NT2/D1 (cell line): Measurements from ENCODE around the gene RPL38.

Experiments
- DNase-seq: peaks from one replicate; pipeline ENCODE4 v3.0.0-alpha.2; 2011; ENCODE audit warnings: low read depth, low spot score
- H3K27me3 ChIP-seq: 2 replicates; pipeline ENCODE4 v1.6.0; 2011; ENCODE audit warnings: mild to moderate bottlenecking; ENCODE audit not compliant: insufficient read length, insufficient read depth
- H3K36me3 ChIP-seq: 2 replicates; pipeline ENCODE4 v1.6.1; 2011; ENCODE audit warnings: mild to moderate bottlenecking, low read length, mixed read lengths; ENCODE audit not compliant: insufficient read depth, insufficient read length
- H3K4me1 ChIP-seq: 2 replicates; pipeline ENCODE4 v1.5.1; 2011; ENCODE audit not compliant: insufficient read depth, insufficient read length
- H3K4me3 ChIP-seq: 2 replicates; pipeline ENCODE4 v1.5.1; 2011; ENCODE audit warnings: low read depth; ENCODE audit not compliant: insufficient read length
- H3K9ac ChIP-seq: 2 replicates; pipeline ENCODE4 v1.6.0; 2011; ENCODE audit warnings: low read depth; ENCODE audit not compliant: insufficient read length
- H3K9me3 ChIP-seq: 2 replicates; pipeline ENCODE4 v1.5.1; 2011; ENCODE audit warnings: mild to moderate bottlenecking, low read length; ENCODE audit not compliant: insufficient read depth
- ZNF274 ChIP-seq: IDR thresholded peaks from 2 replicates; pipeline ENCODE4 v1.6.1; 2011; ENCODE audit warnings: mild to moderate bottlenecking, low read depth, low read length

The RPL38 gene

GRCh38 chr17:74257311-74257710 is 53.8 kb downstream of the RPL38 start:
- no peak overlapping the region for H3K4me3 ChIP-seq
- H3K27me3 ChIP-seq: no peaks in the 10 kb centered on the region
- H3K9ac ChIP-seq: no peak overlapping the region
- no peak for DNase-seq
- peaks cover 25% of the 10 kb centered on the region for H3K4me1 ChIP-seq
- H3K9me3 ChIP-seq: no peaks in the 10 kb centered on the region
- peaks cover 5% of the 10 kb centered on the region for H3K36me3 ChIP-seq
- no peak for TF ChIP-seq ZNF274

GRCh38 chr17:74259667-74260524 is 56.4 kb downstream of the RPL38 start:
- H3K4me1 ChIP-seq: peaks cover 22% of the 10 kb centered on the region
- no peak overlapping the region for H3K4me3 ChIP-seq
- H3K9me3 ChIP-seq: no peaks in the 10 kb centered on the region
- no peak for DNase-seq
- H3K27me3 ChIP-seq: no peaks in the 10 kb centered on the region
- TF ChIP-seq ZNF274: no peak
- peak overlapping the region; percentile 66 for H3K9ac ChIP-seq
- H3K36me3 ChIP-seq: no peaks in the 10 kb centered on the region
